ENCODE results near the gene S100P.
"Not testable (repeated sequence)": the region's sequence is repeated elsewhere in the genome, so short reads cannot be mapped to it uniquely, and the experiment has no call there.

S100P gene

GRCh38 chr4:6693231-6694176 lies at the start of gene S100P:
TSS of gene S100P (plus strand) at chr4:6693878. CDS start at chr4:6693933, 55 bp downstream.
- DNase-seq (ENCODE audit: low spot score), result no peak

- no peak for DNase-seq (ENCODE audit: low spot score)
Observed at GRCh38 chr4:6644792-6645530, 48.7 kb upstream of the S100P start.

- DNase-seq (ENCODE audit: low spot score), result no peak
Observed at GRCh38 chr4:6647169-6647568, 46.5 kb upstream of the S100P start.

- DNase-seq (ENCODE audit: low spot score), result no peak
Observed at GRCh38 chr4:6647582-6648230, 46.0 kb upstream of the S100P start.

- no peak for DNase-seq (ENCODE audit: low spot score)
Observed at GRCh38 chr4:6649216-6649615, 44.5 kb upstream of the S100P start.

- DNase-seq (ENCODE audit: low spot score), result not testable (repeated sequence)
Observed at GRCh38 chr4:6654211-6654610, 39.5 kb upstream of the S100P start.

- DNase-seq (ENCODE audit: low spot score), result not testable (repeated sequence)
Observed at GRCh38 chr4:6655291-6655690, 38.4 kb upstream of the S100P start.

- no peak for DNase-seq (ENCODE audit: low spot score)
Observed at GRCh38 chr4:6655924-6656323, 37.8 kb upstream of the S100P start.

- DNase-seq (ENCODE audit: low spot score), result no peak
Observed at GRCh38 chr4:6657242-6658208, 36.2 kb upstream of the S100P start.

- no peak for DNase-seq (ENCODE audit: low spot score)
Observed at GRCh38 chr4:6658209-6658595, 35.5 kb upstream of the S100P start.

GRCh38 chr4:6658597-6659075 lies 35.0 kb upstream of the S100P start:
- DNase-seq (ENCODE audit: low spot score), result no peak

GRCh38 chr4:6659897-6660296 lies 33.8 kb upstream of the S100P start:
- no peak for DNase-seq (ENCODE audit: low spot score)

- DNase-seq (ENCODE audit: low spot score), result no peak
Observed at GRCh38 chr4:6660430-6660829, 33.2 kb upstream of the S100P start.

- no peak for DNase-seq (ENCODE audit: low spot score)
Observed at GRCh38 chr4:6662591-6662990, 31.1 kb upstream of the S100P start.

GRCh38 chr4:6663596-6664393 lies 29.9 kb upstream of the S100P start:
- no peak for DNase-seq (ENCODE audit: low spot score)

GRCh38 chr4:6665320-6665654 lies 28.4 kb upstream of the S100P start:
- DNase-seq (ENCODE audit: low spot score), result no peak

GRCh38 chr4:6668391-6668790 lies 25.3 kb upstream of the S100P start:
- DNase-seq (ENCODE audit: low spot score), result no peak

- no peak for DNase-seq (ENCODE audit: low spot score)
Observed at GRCh38 chr4:6671648-6672047, 22.0 kb upstream of the S100P start.

GRCh38 chr4:6672131-6672530 lies 21.5 kb upstream of the S100P start:
- DNase-seq (ENCODE audit: low spot score), result no peak

- not testable (repeated sequence) for DNase-seq (ENCODE audit: low spot score)
Observed at GRCh38 chr4:6672541-6673190, 21.0 kb upstream of the S100P start.

Data from hematopoietic multipotent progenitor cell treated with erythropoietin and hydrocortisone succinate and interleukin-3 and kit ligand, for 15 days (in vitro differentiated cells).